HUDEP-2 (cell line): Measurements from ENCODE around the gene SMKR1.
"Not testable (repeated sequence)": the region's sequence is repeated elsewhere in the genome, so short reads cannot be mapped to it uniquely, and the experiment has no call there.

Experiments
- DNase-seq, 76 experiments: peaks; one replicate each; lab custom pipeline; 2025; ENCODE audit not compliant: unreplicated experiment in 76 of 76; lab: John Stamatoyannopoulos, UW

Gene SMKR1

GRCh38 chr7:129501760-129502707, at the start of gene SMKR1:
Gene SMKR1 (plus strand): TSS chr7:129502531. CDS start chr7:129502825, 294 bp downstream.
- peak in 59 of 76 experiments; percentile 2 to 67 (median 42) for DNase-seq

GRCh38 chr7:129452589-129453231, 49.6 kb upstream of the SMKR1 start:
- DNase-seq: no peak

GRCh38 chr7:129453510-129454248, 48.7 kb upstream of the SMKR1 start:
- no peak for DNase-seq

- no peak for DNase-seq
Observed at GRCh38 chr7:129454249-129454551, 48.1 kb upstream of the SMKR1 start.

GRCh38 chr7:129456421-129456820, 45.9 kb upstream of the SMKR1 start:
- no peak for DNase-seq

DNA sequence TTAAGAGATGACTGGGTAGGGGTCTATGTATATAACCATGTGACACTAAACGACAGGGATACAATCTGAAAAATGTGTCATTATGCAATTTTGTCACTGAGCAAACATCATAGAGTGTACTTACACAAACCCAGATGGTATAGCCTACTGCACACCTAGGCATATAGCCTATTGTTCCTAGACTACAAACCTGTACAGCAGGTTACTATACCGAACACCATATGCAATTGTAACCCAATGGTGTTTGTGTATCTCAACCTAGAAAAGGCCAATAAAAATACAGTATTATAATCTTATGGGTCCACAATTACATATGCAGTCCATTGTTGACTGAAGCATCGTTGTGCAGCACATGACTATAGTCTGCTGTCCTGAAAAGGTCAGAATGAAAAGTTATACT, 45.2 kb upstream of the SMKR1 start:
- no peak for DNase-seq

GRCh38 chr7:129458171-129458570, 44.2 kb upstream of the SMKR1 start:
- no peak for DNase-seq

- DNase-seq: no peak
Observed at GRCh38 chr7:129461809-129462208, 40.5 kb upstream of the SMKR1 start.

GRCh38 chr7:129462420-129462819, 39.9 kb upstream of the SMKR1 start:
- no peak for DNase-seq

DNA sequence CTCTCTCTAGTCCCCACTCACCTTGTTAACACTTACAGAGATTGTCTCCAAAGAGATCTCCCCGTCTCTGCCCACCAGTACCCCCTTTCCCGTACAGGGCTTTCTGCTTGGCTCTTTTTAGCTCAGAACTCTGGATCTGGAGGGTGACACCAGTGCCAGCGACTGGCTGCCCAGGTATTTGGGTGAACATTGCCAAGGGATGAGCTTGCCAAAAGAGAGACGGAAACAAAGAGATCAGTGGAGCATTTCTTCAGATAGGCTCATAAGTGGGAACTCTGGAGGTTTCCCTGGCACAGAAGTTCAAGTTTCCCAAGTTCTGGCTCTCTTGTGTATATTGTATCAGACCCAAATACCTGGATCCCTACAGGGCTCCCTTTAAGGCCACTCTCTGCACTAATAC, 38.1 kb upstream of the SMKR1 start:
- no peak for DNase-seq

GRCh38 chr7:129465080-129465479, 37.3 kb upstream of the SMKR1 start:
- no peak for DNase-seq

GRCh38 chr7:129466796-129467195, 35.5 kb upstream of the SMKR1 start:
- DNase-seq: no peak

- no peak for DNase-seq
Observed at GRCh38 chr7:129468087-129468486, 34.2 kb upstream of the SMKR1 start.

DNA sequence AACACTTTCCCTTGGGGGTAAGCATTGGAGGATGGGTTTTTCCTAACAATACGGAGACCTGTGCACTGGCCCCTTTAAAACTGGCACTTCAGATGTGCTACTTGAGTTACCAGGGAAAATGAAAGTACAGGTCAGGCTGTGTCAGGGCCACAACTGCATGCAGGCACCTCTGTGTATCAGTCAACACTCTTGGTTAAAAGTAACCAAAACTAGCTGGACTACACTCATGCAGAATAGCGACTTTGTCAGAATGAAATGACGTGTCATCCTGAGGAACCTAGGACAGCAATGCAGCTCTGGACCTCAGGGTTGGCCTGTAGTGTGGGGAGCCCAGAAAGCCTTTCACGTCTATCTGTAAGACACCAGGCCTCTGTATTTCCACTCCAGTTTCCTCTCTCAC, 33.8 kb upstream of the SMKR1 start:
- DNase-seq: no peak

- no peak for DNase-seq
Observed at GRCh38 chr7:129469930-129470329, 32.4 kb upstream of the SMKR1 start.

DNA sequence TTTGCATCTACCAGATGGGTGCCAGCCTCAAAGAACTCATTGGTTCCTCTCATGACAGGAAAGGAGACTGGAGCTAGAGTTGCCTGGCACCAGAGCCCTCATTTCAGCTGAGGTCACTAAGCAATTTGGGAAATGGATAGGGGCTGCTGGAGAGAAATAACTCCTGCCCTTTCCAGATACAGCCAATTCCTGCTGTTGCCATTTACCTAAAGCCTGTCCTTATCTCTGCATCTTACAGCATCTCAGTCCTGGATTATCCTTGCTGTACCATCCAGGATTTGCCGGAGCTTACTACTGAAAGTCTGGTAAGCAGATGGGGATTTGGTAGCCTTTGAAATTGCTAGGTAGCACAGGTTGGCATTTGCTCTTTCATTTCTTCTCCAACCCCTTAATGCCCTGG, 31.9 kb upstream of the SMKR1 start:
- no peak for DNase-seq

DNA sequence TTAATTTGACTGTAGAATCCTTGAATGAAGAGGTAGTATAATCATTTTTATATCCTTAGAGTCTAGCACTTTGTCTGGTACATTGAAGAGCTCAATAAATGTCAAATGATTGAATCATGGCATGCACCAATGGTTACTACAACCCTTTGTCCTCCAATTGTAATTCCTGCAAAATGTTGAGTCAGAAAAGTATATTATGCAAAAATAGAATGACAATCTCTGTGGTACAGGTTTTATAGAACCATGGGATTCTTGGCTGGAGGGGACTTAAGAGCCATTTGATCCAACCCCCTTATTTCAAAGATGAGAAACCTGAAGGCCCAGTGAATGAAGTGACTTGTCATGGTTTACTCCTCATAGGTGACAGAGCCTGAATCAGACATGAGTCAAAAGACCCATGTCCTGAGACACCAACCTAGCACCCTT, 30.9 kb upstream of the SMKR1 start:
- DNase-seq: no peak

DNA sequence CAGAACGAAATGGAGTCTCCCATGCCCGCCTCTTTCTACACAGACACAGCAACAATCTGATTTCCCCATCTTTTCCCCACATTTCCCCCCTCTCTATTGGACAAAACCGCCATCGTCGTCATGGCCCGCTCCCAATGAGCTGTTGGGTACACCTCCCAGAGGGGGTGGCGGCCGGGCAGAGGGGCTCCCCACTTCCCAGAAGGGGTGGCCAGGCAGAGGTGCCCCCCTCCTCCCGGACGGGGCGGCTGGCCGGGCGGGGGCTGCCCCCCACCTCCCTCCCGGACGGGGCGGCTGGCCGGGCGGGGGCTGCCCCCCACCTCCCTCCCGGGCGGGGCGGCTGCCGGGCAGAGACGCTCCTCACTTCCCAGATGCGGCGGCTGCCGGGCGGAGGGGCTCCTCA, 26.4 kb upstream of the SMKR1 start:
- DNase-seq: peak in 3 of 76 experiments; percentile 5 to 18 (median 15)

DNA sequence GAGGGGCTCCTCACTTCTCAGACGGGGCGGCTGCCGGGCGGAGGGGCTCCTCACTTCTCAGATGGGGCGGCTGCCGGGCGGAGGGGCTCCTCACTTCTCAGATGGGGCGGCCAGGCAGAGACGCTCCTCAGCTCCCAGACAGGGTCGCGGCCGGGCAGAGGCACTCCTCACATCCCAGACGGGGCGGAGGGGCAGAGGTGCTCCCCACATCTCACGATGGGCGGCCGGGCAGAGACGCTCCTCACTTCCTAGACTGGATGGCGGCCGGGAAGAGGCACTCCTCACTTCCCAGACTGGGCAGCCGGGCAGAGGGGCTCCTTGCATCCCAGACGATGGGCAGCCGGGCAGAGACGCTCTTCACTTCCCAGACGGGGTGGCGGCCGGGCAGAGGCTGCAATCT, 25.9 kb upstream of the SMKR1 start:
- DNase-seq: not testable (repeated sequence)

DNA sequence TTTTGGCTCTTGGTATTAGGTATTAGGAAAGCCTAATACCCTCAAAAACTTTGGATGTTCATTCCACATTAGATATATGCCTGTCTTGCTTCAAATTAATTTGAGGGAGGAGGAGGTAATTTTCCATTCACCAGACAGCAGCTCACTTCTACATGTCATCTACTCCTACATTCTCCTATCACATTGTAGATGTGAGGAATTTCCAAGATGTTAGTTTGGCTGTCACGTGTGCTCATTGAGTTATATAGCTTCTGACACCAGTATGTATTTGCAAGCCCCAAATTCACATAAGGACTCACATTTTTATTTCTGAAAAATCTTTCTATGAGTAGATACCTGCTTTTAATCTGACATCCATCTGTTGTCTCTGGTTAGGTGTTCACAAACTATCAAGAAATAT, 22.5 kb upstream of the SMKR1 start:
- no peak for DNase-seq

- DNase-seq: no peak
Observed at GRCh38 chr7:129480674-129481363, 21.5 kb upstream of the SMKR1 start.
